ENCODE data around the gene PCDH18.
A peak's percentile ranks its signal among the peaks of the same experiment; 100 is the strongest.
"Not testable (repeated sequence)": the region's sequence is repeated elsewhere in the genome, so short reads cannot be mapped to it uniquely, and the experiment has no call there.

The PCDH18 gene

GRCh38 chr4:137536789-137537561 is 4.7 kb upstream of the PCDH18 start:
- Mint-ChIP-seq H3K27me3 (no peaks in the 10 kb centered on the region), H3K4me3 (no peak overlapping the region), H3K4me1 (no peaks in the 10 kb centered on the region), H3K9me3 (no peaks in the 10 kb centered on the region), H3K27ac (no peak overlapping the region)
- ATAC-seq (no peak), DNase-seq (no peak)

GRCh38 chr4:137535718-137536117 is 3.4 kb upstream of the PCDH18 start:
- no peak for ATAC-seq
- Mint-ChIP-seq H3K9me3 (no peaks in the 10 kb centered on the region), H3K27ac (no peak overlapping the region), H3K27me3 (no peaks in the 10 kb centered on the region), H3K4me3 (no peak overlapping the region), H3K4me1 (no peaks in the 10 kb centered on the region)
- DNase-seq: no peak

GRCh38 chr4:137534516-137534915 is 2.2 kb upstream of the PCDH18 start:
- no peak for ATAC-seq

DNA sequence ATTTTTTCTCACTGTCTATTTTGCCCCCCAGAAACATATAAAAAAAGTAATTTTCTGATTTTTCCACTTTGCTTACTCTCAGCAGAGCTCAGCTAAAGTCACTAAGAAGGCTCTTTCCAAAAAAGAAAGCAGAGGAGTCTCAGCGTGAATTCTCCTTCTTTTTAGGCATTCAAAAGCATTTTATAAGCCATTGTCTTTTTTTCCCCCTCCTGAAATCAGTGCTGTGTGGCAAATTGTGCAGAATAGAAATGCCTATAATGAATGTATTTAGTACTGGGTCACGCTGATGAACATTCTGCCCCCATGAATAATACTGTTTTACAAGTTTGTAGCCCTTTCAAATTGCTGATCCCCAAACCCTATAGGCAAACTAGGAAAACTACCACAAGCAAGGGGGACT is 1.6 kb upstream of the PCDH18 start:
- ATAC-seq (no peak), DNase-seq (no peak)
- H3K9me3 Mint-ChIP-seq: no peaks in the 10 kb centered on the region
- H3K4me1 Mint-ChIP-seq: no peaks in the 10 kb centered on the region
- peaks cover 7% of the 10 kb centered on the region for H3K27me3 Mint-ChIP-seq
- H3K4me3 Mint-ChIP-seq: no peak overlapping the region
- no peak overlapping the region for H3K27ac Mint-ChIP-seq

More at GRCh38 chr4:137534516-137534915, 2.2 kb upstream of the PCDH18 start:
- H3K9me3 Mint-ChIP-seq: no peaks in the 10 kb centered on the region
- no peaks in the 10 kb centered on the region for H3K4me1 Mint-ChIP-seq
- no peak overlapping the region for H3K4me3 Mint-ChIP-seq
- no peak for DNase-seq
- no peak overlapping the region for H3K27ac Mint-ChIP-seq
- H3K27me3 Mint-ChIP-seq: peaks cover 4% of the 10 kb centered on the region

- H3K4me3 Mint-ChIP-seq: no peak overlapping the region
- DNase-seq (no peak), ATAC-seq (no peak)
- H3K27me3 Mint-ChIP-seq: peaks cover 7% of the 10 kb centered on the region
- no peaks in the 10 kb centered on the region for H3K9me3 Mint-ChIP-seq
- H3K27ac Mint-ChIP-seq: no peak overlapping the region
- no peaks in the 10 kb centered on the region for H3K4me1 Mint-ChIP-seq
These were observed 559 bp upstream of the PCDH18 start for GRCh38 chr4:137532869-137533236.

DNA sequence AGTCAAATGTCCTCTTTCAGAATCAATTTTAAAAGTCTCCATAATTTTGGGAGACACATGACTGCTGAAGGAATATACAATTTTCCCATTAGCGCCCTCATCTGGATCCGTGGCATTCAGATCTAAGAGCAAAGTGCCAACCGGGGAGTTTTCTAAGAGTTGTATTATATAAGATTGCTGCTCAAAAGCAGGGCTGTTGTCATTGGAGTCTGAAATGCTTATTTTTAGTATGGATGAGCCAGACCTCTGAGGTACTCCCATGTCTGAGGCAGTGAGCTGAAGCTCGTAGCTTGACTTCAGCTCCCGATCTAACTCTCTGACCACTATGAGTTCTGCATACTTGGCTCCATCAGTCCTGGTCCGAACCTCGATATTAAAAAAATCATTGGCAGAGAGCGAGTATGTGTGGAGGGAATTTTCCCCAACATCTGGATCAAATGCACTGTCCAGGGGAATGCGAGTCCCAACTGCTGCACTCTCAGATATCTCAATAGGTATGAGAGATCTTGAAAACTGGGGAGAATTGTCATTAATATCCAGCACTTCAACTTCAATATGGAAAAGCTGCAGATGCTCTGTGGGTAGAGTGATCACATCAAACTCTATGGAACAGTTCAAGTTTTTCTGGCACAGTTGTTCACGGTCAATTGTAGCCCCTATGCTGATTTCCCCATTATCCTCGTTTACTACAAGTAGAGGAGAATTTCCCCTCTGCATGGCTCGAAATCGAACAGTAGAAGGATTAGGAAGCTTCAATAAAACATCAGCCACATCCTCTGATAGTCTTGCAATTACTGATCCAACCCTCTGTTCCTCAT is 917 bp downstream of the PCDH18 start:
- Mint-ChIP-seq H3K4me1 (no peaks in the 10 kb centered on the region), H3K27me3 (peaks cover 7% of the 10 kb centered on the region), H3K27ac (no peak overlapping the region), H3K9me3 (no peaks in the 10 kb centered on the region), H3K4me3 (no peak overlapping the region)
- ATAC-seq (peak; percentile 15), DNase-seq (no peak)

GRCh38 chr4:137530176-137530575 is 2.1 kb downstream of the PCDH18 start:
- DNase-seq (no peak), ATAC-seq (no peak)
- H3K9me3 Mint-ChIP-seq: no peaks in the 10 kb centered on the region
- H3K27me3 Mint-ChIP-seq: peaks cover 7% of the 10 kb centered on the region
- no peak overlapping the region for H3K4me3 Mint-ChIP-seq
- H3K27ac Mint-ChIP-seq: no peak overlapping the region
- no peaks in the 10 kb centered on the region for H3K4me1 Mint-ChIP-seq

DNA sequence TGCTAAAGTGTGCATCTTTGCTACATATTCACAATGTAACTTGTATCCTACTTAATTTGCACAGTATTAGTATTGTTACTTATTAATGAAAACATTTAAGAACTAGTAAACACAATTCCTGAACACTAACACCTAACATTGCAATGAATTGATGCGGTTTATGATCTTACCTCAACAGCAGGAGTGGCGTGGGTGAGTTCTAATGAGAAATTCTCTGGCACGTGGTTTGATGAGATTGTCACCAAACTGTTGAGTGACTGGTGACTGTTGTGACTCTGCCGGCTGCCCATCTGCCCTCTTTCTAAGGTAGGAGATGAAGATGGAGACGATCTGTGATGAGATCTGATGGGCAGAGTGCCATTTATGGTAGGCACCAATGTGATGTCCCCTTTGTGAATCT is 2.9 kb downstream of the PCDH18 start:
- Mint-ChIP-seq H3K4me1 (no peaks in the 10 kb centered on the region), H3K27me3 (peaks cover 7% of the 10 kb centered on the region), H3K27ac (no peak overlapping the region), H3K4me3 (no peak overlapping the region), H3K9me3 (peaks cover 0 to 3% of the 10 kb centered on the region in 2 donors)
- DNase-seq: no peak
- ATAC-seq: no peak

- H3K4me1 Mint-ChIP-seq: no peaks in the 10 kb centered on the region
- no peak overlapping the region for H3K4me3 Mint-ChIP-seq
- H3K27ac Mint-ChIP-seq: no peak overlapping the region
- H3K9me3 Mint-ChIP-seq: peaks cover 0 to 7% of the 10 kb centered on the region in 2 donors
- DNase-seq (no peak), ATAC-seq (no peak)
- H3K27me3 Mint-ChIP-seq: peaks cover 7% of the 10 kb centered on the region
These were observed 3.6 kb downstream of the PCDH18 start for GRCh38 chr4:137528673-137529072.

DNA sequence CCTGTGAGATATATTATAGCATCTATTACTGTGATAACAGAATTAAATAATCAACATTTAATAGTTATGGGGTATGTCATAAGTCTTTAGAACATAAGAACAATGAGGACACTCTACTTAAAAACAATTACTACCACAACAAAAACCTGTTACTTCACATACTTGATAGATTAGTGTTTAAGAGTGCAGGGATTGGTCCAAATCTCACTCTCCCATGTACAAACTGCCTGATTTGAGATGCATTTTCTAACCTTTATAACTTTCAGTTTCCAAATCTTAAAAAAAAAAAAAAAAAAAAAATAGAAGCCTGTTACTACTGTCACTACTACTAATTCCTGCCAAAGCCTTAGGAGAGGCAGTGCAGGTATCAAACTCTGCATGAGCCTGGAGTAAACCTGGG is 5.6 kb downstream of the PCDH18 start:
- Mint-ChIP-seq H3K4me3 (no peak overlapping the region), H3K9me3 (peaks cover 0 to 7% of the 10 kb centered on the region in 2 donors)
- ATAC-seq: no peak

GRCh38 chr4:137524725-137525369 is 7.4 kb downstream of the PCDH18 start:
- peaks cover 0 to 7% of the 10 kb centered on the region in 2 donors for H3K9me3 Mint-ChIP-seq
- ATAC-seq (no peak), DNase-seq (no peak)
- peaks cover 6% of the 10 kb centered on the region for H3K27me3 Mint-ChIP-seq
- no peak overlapping the region for H3K4me3 Mint-ChIP-seq
- no peak overlapping the region for H3K27ac Mint-ChIP-seq
- no peaks in the 10 kb centered on the region for H3K4me1 Mint-ChIP-seq

More for the DNA sequence above, 5.6 kb downstream of the PCDH18 start:
- Mint-ChIP-seq H3K4me1 (no peaks in the 10 kb centered on the region), H3K27me3 (peaks cover 7% of the 10 kb centered on the region), H3K27ac (no peak overlapping the region)
- no peak for DNase-seq

GRCh38 chr4:137523329-137523728 is 9.0 kb downstream of the PCDH18 start:
- no peaks in the 10 kb centered on the region for H3K4me1 Mint-ChIP-seq
- ATAC-seq (no peak), DNase-seq (no peak)
- peaks cover 0 to 7% of the 10 kb centered on the region in 2 donors for H3K9me3 Mint-ChIP-seq
- no peaks in the 10 kb centered on the region for H3K27me3 Mint-ChIP-seq
- H3K4me3 Mint-ChIP-seq: no peak overlapping the region
- no peak overlapping the region for H3K27ac Mint-ChIP-seq

- no peak overlapping the region for H3K4me3 Mint-ChIP-seq
- DNase-seq: no peak
- H3K27me3 Mint-ChIP-seq: no peaks in the 10 kb centered on the region
- no peak for ATAC-seq
- no peak overlapping the region for H3K27ac Mint-ChIP-seq
- H3K9me3 Mint-ChIP-seq: peaks cover 0 to 7% of the 10 kb centered on the region in 2 donors
- no peaks in the 10 kb centered on the region for H3K4me1 Mint-ChIP-seq
These were observed 11.2 kb downstream of the PCDH18 start for GRCh38 chr4:137521053-137521452.

- no peak for DNase-seq
- H3K4me3 Mint-ChIP-seq: no peak overlapping the region
- H3K27me3 Mint-ChIP-seq: no peaks in the 10 kb centered on the region
- no peak for ATAC-seq
- H3K27ac Mint-ChIP-seq: no peak overlapping the region
- H3K9me3 Mint-ChIP-seq: peaks cover 0 to 4% of the 10 kb centered on the region in 2 donors
- H3K4me1 Mint-ChIP-seq: no peaks in the 10 kb centered on the region
These were observed 12.9 kb downstream of the PCDH18 start for GRCh38 chr4:137519406-137519805.

GRCh38 chr4:137517323-137517722 is 15.0 kb downstream of the PCDH18 start:
- not testable (repeated sequence) for ATAC-seq, H3K4me1 Mint-ChIP-seq, H3K9me3 Mint-ChIP-seq, H3K4me3 Mint-ChIP-seq, H3K27ac Mint-ChIP-seq, H3K27me3 Mint-ChIP-seq, DNase-seq
